Breast epithelium (tissue), 3 donors: Measurements from ENCODE around the gene COL6A1.

Experiments used
- POLR2A ChIP-seq: fragments of 450-650 bp; IDR thresholded peaks from one replicate; pipeline ENCODE4 v1.6.1; 2016; ENCODE audit warnings: antibody characterized with exemption, mild to moderate bottlenecking, moderate library complexity
- TF ChIP-seq, protein P1 (sequence below), 3 donors: fragments of 450-650 bp; IDR thresholded peaks; one replicate each; pipeline ENCODE4 v1.5.1; 2016 to 2017; ENCODE audit warnings: antibody characterized with exemption in 3 of 3, mild to moderate bottlenecking in 3 of 3, moderate library complexity in 3 of 3

DNA sequence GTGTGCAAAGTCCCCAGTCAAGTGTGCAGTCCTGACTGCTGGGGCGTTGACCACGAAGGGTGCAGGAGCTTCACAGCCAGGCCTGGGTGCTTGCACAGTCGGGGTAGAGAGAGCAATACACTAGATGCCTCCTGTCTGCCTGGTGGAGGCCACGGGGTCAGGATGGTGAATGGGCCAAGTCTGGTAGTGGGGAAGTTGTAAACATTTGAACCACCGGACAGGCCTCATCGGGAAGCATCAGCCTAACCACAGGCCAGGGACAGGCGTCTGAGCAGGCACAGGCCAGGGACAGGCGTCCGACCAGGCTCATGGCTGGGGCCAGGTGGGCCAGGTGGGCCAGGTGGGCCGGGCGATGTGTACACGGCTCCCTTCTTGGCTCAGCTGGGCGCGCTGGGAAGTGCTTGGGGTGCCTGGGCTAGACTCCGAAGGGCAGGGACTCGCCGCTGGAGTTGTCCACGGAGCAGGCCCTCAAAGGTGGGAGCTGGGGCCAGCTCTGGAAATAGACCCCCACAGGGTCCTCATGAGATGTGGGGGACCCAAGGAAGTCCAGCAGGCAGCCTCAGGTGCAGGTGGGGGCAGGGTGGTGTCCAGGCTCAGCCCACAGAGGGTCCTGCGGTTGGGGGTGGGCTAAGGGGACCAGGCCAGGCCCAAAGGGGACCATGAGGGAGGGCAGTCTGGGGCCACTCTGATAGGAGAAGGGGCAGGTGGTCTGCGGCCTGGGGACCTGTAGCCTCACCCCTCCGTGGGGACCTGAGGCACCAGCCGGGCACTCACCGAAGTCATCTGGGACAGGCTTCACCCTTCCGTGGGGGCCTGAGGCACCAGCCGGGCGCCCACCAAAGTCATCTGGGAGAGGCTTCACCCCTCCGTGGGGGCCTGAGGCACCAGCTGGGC lies 15.0 kb downstream of the COL6A1 start:
- TF ChIP-seq, protein P1, sequence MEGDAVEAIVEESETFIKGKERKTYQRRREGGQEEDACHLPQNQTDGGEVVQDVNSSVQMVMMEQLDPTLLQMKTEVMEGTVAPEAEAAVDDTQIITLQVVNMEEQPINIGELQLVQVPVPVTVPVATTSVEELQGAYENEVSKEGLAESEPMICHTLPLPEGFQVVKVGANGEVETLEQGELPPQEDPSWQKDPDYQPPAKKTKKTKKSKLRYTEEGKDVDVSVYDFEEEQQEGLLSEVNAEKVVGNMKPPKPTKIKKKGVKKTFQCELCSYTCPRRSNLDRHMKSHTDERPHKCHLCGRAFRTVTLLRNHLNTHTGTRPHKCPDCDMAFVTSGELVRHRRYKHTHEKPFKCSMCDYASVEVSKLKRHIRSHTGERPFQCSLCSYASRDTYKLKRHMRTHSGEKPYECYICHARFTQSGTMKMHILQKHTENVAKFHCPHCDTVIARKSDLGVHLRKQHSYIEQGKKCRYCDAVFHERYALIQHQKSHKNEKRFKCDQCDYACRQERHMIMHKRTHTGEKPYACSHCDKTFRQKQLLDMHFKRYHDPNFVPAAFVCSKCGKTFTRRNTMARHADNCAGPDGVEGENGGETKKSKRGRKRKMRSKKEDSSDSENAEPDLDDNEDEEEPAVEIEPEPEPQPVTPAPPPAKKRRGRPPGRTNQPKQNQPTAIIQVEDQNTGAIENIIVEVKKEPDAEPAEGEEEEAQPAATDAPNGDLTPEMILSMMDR (IDR thresholded peaks at IDR 0.05): no peak
- TF ChIP-seq POLR2A: no peak
